Activated CD8-positive, alpha-beta memory T cell treated with anti-CD3 and anti-CD28 coated beads for 48 hours (primary cell): Measurements from ENCODE around the gene SOX30.

Experiments
- DNase-seq, 3 experiments: peaks; one replicate each; pipeline ENCODE4 v3.0.0-alpha.2; 2020; ENCODE audit warnings: low read depth in 2 of 3, low spot score in 2 of 3

Gene SOX30

GRCh38 chr5:157610990-157611389, 41.2 kb downstream of the SOX30 start:
- no peak for DNase-seq

GRCh38 chr5:157608972-157609565, 43.2 kb downstream of the SOX30 start:
- DNase-seq, result no peak

DNA sequence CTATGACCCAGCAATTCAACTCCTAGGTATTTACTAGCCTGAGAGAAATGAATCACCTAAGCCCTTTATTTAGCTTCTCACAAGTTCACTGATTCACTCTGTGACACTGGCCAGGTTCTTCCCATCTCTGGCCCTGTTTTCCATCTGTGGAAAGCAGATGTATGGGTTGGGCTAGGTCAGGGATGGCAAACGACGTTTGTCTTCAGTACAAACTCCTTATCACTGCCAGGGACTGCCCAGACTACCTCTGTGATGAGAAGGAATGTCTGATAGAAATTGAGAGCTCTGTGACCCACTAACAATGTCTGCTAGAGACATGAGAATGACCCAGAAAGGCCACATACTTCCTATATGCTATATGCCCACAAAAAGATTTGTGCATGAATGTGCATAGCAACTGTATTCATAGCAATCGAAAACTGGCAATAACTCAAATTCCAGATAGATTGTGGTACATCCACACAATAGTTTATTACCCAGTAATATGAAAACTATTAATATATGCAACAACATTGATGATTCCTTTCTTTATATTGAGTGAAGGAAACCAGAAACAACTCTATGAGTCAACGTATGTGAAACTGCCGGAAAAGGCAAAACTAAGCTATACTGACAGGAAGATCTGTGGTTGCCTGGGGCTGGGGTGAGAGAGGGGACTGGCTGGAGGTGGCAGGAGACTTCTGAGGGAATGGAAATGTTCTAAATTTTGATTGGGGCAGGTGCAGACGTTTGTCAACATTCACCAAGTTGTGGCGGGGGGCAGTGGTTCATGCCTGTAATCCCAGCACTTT, 44.7 kb downstream of the SOX30 start:
- peak in 1 of 3 experiments; percentile 45 for DNase-seq

GRCh38 chr5:157606046-157606445, 46.2 kb downstream of the SOX30 start:
- DNase-seq, result no peak

DNA sequence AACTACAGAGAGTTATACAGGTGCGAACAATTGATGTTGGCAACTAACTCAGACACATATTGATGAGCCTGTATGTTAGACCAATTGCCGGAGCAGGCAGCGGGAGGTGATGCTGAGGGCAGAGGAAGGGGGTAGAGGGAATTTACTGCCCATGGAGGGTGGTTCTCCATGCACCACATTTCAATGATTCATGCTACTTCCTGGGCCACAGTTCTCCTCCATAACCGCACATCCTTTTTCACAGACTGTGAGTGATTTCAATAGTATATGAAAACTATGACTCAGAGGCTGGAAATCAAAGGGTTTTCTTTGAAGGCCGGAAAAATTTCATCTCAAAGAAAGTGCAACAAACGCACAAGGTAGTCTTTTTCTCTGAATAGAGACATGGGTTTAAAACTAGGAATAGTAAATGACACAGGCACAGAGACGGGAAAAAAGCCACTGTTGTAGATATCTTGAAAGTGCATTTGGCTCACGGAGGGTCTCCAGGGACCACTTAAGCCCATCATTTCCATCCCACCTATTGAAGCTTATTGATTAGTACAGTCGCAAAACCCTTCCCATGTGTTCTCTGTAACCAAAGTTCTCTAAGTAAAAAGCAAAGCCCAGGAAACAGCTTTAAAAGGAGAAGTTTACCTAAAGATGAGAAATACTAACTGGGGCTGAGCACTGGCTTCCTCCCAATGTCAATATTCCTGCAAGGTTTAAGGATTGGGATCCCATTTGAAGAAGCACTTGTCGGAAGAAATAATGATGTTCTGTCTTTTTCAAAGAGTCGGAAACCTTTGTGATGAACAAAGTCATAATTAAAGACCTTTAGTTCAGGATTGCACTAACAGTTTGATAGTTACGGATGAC, 48.7 kb downstream of the SOX30 start:
- no peak for DNase-seq

GRCh38 chr5:157602505-157602904, 49.7 kb downstream of the SOX30 start:
- DNase-seq, result no peak

DNA sequence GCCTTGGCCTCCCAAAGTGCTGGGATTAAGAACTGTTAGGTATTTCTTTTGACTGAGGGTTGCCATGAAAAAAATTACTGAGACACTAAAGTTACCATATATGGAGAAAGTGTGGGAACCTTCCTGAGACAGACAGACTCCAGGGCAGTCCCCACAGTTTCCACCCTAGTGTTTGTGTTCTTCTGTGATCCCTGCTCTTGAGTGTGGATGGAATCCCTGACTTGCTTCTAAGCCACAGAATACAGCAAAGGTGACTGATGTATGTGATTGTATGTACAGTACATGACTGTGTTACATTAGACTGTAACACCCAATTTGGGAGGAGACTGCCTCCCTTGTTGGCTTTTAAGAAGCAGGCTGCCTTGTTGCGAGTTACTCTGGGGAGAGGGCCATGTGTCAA, 52.0 kb downstream of the SOX30 start:
- DNase-seq, result no peak

GRCh38 chr5:157599565-157599964, 52.7 kb downstream of the SOX30 start:
- DNase-seq, result no peak

DNA sequence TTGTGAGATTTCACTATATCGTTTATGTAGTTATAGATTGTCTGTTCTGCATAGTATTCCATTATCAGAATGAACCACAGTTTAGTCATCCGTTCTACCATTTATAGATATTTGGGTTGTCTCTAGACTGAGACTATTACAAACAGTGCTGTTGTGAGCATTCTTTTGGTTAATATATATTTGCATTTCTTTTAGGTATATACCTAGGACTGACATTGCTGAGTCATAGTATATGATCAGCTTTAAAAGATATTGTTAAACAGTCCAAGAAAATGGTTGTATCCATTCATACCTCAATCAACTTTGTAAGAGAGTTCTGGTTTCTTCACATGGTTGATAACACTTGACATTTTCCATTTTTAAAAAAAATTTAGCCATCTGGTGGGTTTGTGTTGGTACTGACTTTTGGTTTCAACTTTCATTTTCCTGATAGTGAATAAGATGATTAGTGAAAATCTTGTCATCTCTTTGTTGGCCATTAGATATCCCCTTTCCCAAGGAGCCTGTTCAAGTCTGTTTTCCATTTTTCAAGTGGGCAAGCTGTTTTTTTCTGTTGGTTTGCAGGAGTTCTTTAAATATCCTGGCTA, 53.8 kb downstream of the SOX30 start:
- no peak for DNase-seq

DNA sequence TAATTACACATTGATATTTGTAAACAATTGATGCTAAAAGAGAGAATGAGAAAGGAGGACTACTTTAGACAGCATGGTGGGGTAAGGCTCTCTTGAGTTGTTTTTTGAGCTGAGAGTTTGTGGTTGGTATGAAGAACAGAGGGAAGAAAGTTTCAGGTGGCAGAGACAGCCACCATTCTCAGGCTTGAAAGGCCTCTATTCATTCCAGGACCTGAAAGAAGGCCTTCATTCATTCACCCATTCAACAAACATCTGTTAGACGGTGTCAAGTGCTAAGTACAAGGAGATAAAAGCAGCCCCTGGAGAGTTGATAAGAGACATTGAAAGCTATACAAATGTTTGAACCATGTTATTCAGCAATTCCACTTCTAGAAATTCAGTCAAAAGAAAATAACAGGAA, 55.0 kb downstream of the SOX30 start:
- no peak for DNase-seq

GRCh38 chr5:157596487-157596886, 55.8 kb downstream of the SOX30 start:
- no peak for DNase-seq

DNA sequence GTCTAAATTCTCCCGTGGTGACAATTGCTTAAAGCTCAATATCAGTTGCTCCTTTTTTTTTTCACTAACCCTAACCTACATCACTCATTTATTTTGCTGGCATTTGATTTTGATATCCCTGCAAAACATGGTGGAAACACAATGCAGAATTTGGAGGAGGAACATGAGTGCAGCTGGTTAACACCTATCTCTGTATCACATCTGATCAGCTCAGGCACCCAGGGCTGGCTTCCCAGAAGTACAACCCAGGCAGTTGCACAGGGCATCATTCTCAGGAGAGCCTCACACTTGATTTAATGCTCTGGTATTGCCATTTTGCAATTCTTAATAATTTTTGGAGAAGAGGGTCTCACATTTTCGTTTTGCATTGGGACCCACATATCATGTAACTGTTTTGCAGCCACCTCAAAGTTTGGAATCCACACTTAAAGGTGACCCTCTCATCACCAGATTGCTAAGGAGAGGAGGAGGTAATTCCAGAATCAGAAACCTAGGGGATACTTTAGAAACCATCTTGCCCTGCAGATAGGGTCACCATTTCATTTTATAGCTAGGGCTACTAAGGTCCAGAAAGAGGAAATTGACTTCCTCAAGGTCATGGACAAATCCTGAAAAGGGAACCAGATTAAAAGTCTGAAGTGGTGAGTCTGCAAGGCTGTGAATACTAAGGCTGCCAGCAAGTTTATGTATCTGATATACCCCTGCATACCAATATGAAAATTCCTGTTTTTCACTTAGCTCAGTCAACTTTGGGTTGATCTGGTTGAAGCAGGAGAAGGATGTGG, 57.4 kb downstream of the SOX30 start:
- DNase-seq, result no peak

DNA sequence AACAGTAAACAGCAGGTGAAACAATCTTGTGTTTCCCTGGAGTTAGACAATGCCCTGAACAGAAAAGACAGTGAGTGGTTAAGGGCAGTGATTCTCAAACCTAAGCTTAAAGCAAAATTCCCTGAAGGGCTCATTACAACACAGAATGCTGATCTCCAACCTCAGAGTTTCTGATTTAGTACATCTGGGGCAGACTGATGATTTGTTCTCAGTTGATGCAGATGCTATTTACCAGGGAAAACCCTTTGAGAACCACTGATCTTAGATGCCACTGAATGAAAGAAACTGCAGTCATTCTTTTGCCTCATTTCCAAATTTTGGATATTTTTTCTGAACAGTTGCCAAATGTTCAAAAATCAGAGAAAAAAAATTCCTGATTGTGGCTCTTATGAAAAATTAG, 58.0 kb downstream of the SOX30 start:
- DNase-seq, result no peak

GRCh38 chr5:157593052-157593757, 59.0 kb downstream of the SOX30 start:
- no peak for DNase-seq

- no peak for DNase-seq
Measured at GRCh38 chr5:157592594-157592993, 59.6 kb downstream of the SOX30 start.

GRCh38 chr5:157590478-157590877, 61.8 kb downstream of the SOX30 start:
- DNase-seq, result no peak

DNA sequence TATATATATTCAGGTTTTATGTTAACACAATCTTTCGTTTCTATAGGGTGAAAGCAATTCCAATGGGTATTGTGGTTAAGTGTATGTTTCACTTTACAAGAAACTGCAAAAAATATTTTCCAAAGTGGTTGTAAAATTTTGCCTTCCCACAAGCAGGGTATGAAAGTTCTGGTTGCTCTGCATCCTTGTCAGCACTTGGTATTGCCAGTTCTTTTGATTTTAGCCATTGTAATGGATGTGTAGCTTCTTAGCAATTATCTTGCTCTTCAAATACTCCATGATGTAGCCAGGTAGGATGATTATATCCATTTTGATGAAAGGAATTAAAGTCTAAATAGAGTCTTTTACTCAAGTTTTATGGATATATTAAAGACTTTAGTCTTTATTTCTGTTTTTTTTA, 67.6 kb downstream of the SOX30 start:
- no peak for DNase-seq

- no peak for DNase-seq
Measured at GRCh38 chr5:157582731-157583620, 69.3 kb downstream of the SOX30 start.

GRCh38 chr5:157581901-157582300, 70.3 kb downstream of the SOX30 start:
- no peak for DNase-seq
